ENCODE results near the gene LRFN3. TPM values are rescaled to one million over a fixed set of nuclear protein-coding genes. Genes with fewer than 3 reads are reported as not detected.

LRFN3 gene
- 10 to 100 TPM in 2 of 4 donors, 1 to 10 TPM in 2; 6.7 to 18.5 (median 9.1) TPM for total RNA-seq

- peaks cover 0 to 22% of the 10 kb centered on the region in 2 donors for H3K36me3 ChIP-seq
- peak within 1 kb of the TSS; percentile 42 to 85 for H3K4me3 ChIP-seq
- H3K27ac ChIP-seq = peak within 1 kb of the TSS; percentile 13 to 93 (median 90)
- WGBS, 2 donors (ENCODE audit: low coverage in 1 of 2) = 0 to 2% methylated on average over 10 to 15 of the region's 68 CpGs
- H3K27me3 ChIP-seq = no peaks in the 10 kb centered on the region
- TF ChIP-seq POLR2A (IDR thresholded peaks at IDR 0.05) (no peak), POLR2AphosphoS5 (IDR thresholded peaks at IDR 0.05) (no peak), EP300 (IDR thresholded peaks at IDR 0.05) (no peak), CTCF (IDR thresholded peaks at IDR 0.05) (no peak)
- no peaks in the 10 kb centered on the region for H3K9me3 ChIP-seq
- peak; percentile 30 for ATAC-seq
- peaks cover 2 to 48% (median 19%) of the 10 kb centered on the region in 3 donors for H3K4me1 ChIP-seq
Observed at GRCh38 chr19:35935911-35936737, at the start of gene LRFN3. Gene LRFN3, plus strand, starts transcription at chr19:35936374. Its CDS starts 3,052 bp downstream, at chr19:35939426.

DNA sequence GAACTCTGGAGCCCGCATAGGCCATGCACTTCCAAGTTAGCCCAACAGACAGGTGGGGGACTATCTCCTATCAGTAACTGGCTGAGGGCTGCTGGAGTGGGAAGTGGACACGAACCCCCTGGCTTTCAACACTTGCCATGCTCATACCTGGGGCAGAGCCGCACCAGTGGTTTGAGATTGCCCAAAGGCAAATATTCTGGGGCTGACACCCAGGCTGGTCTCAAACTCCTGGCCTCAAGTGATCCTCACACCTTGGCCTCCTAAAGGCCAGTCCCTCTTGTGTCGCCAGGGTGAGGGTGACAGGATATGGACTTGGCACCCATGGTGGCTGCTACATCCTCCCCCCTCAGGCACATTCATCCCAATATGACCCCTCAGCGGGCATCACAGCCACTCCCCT, 49.0 kb upstream of the LRFN3 start:
- no peak for ATAC-seq
- 94 to 100% methylated on average over 1 to 2 of the region's 5 CpGs for WGBS, 2 donors (ENCODE audit: low coverage in 1 of 2)
- Histone ChIP-seq H3K36me3 (peaks cover 0 to 54% of the 10 kb centered on the region in 2 donors), H3K27me3 (no peaks in the 10 kb centered on the region), H3K27ac (no peak overlapping the region), H3K4me1 (no peaks in the 10 kb centered on the region), H3K4me3 (no peak overlapping the region), H3K9me3 (no peaks in the 10 kb centered on the region)
- TF ChIP-seq EP300 (IDR thresholded peaks at IDR 0.05) = no peak
- TF ChIP-seq CTCF (IDR thresholded peaks at IDR 0.05) = no peak
- TF ChIP-seq POLR2A (IDR thresholded peaks at IDR 0.05) = no peak
- no peak for TF ChIP-seq POLR2AphosphoS5 (IDR thresholded peaks at IDR 0.05)

- Histone ChIP-seq H3K4me1 (no peaks in the 10 kb centered on the region), H3K9me3 (no peaks in the 10 kb centered on the region), H3K27ac (no peak overlapping the region), H3K36me3 (peaks cover 0 to 66% of the 10 kb centered on the region in 2 donors), H3K4me3 (no peak overlapping the region), H3K27me3 (no peaks in the 10 kb centered on the region)
- 94% methylated on average over 8 of the region's 9 CpGs; no CpG with 5 or more reads in 1 of the 2 donors for WGBS, 2 donors (ENCODE audit: low coverage in 1 of 2)
- no peak for ATAC-seq
- no peak for TF ChIP-seq CTCF (IDR thresholded peaks at IDR 0.05)
- TF ChIP-seq EP300 (IDR thresholded peaks at IDR 0.05) = no peak
- TF ChIP-seq POLR2A (IDR thresholded peaks at IDR 0.05) = no peak
Observed at GRCh38 chr19:35888398-35888797, 47.8 kb upstream of the LRFN3 start.

- Histone ChIP-seq H3K27ac (no peak overlapping the region), H3K36me3 (peaks cover 0 to 78% of the 10 kb centered on the region in 2 donors), H3K9me3 (no peaks in the 10 kb centered on the region), H3K4me3 (no peak overlapping the region), H3K27me3 (no peaks in the 10 kb centered on the region), H3K4me1 (no peaks in the 10 kb centered on the region)
- ATAC-seq = no peak
- 70 to 94% methylated on average over 1 to 3 of the region's 18 CpGs for WGBS, 2 donors (ENCODE audit: low coverage in 1 of 2)
- TF ChIP-seq CTCF (IDR thresholded peaks at IDR 0.05) = no peak
- TF ChIP-seq POLR2A (IDR thresholded peaks at IDR 0.05) = no peak
Observed at GRCh38 chr19:35889370-35890112, 46.6 kb upstream of the LRFN3 start.
